GM19395 (cell line): ENCODE measurements around the gene TECR.
"Not testable (repeated sequence)": the region's sequence is repeated elsewhere in the genome, so short reads cannot be mapped to it uniquely, and the experiment has no call there.

Experiments used
- ATAC-seq: cut with Tn5 transposase; IDR thresholded peaks from one replicate; pipeline ENCODE4 v1.9.1; 2021; ENCODE audit warnings: mild to moderate bottlenecking, moderate library complexity; ENCODE audit not compliant: unreplicated experiment

The TECR gene

DNA sequence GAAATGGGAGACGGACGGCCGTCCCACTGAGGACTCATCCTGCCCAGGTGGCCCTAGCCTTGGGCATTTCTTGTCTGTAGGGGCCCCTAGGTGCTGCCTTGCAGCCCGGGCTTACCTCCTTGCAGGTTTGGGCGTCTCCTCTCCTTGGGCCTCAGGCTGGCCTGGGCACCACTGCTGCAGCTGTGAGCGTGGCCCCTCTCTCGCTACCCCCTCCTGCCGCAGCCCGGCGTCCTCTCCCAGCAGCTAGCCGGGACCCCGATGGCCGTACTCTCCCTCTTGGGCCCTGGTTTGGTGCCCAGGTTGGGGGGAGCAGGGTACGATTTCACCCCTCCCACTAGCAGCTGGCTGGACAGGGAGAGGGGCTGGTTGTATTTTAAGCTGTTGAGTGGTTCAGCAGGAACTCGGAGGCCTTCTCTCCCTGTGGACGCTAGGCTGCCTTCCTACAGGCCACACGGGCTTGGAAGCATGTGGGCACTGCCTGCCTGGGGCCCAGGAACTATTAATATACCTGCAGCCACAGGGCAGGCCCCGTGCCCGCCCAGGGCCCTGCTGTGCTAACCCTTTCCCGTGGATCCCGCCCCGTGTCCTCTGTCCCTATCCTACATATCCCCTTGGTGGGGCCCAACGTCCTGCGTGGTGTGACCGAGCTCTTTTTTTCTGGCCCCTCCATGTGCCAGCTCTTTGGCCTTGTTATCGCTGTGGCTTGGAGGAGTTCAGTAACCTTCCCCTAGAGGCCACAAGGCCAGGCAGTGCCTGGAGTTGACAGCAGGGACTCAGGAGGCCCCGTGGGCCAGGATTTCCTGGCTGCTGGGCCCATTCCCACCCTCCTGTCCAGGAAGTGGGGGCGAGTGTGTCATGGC is 30.8 kb downstream of the TECR start:
- ATAC-seq: no peak

DNA sequence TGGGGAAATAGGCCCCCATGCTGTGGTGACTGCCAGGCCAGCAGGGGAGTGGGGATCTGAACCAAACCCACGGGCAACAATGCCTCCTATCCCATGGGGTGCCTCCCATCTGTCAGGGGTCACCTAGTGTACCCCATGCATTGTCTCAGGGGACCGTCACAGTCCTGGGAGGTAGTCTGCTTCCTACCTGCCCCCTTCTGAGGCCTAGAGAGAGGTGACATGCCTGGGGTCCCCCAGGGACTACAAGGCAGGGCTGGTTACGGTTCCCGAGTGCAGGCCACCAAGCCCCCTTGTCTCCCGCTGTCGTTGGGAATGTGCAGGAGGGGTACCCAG is 31.3 kb downstream of the TECR start:
- ATAC-seq: no peak

DNA sequence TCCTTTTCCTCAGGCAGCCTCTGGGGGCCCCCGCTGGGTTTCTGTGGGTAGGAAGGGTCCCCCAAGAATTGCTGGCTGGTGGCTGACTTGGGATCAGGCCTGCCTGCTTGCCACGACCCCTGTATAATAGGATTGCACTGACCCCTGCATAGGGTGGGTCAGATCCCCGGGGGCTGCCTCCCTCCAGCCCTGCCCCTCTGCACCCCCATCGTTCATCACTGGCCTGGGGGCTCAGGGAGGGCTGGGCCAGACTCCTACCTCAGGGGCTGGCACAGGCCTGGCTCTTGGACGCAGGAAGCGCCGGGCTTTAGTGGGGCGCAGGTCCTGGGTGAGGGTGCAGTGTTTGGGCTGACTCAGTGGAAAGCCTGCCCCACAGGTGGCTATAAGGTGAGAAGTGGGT is 31.9 kb downstream of the TECR start:
- no peak for ATAC-seq

DNA sequence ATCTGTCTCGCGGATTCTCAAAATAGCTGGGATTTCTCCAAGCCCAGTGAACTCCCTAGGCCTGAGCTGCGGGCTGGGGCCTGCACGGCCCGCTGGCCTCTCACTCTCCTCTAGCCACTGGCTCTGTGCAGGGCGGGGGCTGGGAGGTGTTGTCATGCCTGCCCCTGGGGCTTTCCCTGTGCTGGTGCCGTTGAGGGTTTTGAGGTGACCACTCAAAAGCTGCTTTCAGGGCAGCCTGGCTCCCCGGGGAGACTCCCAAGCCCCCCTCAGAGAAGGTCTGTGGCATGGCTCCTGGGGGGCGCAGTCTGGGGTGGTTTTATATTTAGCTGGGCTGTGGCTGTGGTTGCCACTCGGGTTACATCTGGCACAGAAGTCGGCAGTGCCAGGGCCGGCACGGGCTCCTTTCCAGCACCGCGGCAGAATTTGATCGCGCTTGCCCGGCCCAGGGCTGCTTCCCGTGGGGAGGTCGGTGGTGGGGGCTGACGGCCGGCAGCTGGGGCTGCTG is 32.5 kb downstream of the TECR start:
- no peak for ATAC-seq

DNA sequence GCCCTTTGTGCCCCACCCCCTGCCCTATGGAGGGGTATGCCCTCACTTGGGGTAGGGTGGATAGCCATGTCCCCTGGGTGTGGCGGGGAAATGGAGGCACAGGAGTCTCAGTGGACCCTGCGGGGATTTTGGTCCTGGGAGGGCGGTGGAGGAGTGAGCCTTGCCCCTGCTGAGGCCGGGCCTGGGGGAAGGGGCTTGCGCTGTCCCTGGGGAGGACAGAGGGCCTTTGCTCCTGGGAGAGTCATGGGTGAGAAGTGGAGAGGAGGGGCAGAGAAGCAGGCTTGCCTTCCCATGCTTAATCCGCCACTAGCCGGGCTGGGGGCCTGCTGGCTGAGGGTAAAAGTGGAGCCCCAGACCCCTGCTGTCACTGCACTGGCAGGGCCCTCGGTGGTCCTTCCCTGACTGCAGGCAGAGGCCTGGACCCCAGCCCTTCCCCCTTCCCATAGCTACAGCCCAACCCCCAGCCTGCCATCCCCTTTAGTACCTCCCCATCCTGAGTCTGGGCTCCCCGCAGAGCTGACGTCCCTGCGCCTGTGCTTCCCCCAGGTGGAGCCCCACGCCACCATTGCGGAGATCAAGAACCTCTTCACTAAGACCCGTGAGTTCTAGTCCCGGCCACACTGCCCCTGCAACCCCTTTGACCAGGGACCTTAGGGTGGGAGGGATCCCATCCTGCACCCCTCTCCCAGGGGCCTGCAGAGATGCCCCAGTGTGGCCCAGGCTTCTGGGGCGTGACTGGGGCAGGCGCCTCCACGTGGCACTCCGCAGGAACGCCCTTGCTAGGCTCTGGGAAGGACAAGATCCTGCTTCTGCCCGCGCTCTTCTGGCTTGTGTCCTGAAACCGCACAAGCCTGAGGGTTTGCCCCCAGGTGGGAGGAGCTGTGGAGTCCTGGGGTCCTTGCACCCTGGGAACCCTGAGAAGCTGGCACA is 33.5 kb downstream of the TECR start:
- ATAC-seq: no peak

DNA sequence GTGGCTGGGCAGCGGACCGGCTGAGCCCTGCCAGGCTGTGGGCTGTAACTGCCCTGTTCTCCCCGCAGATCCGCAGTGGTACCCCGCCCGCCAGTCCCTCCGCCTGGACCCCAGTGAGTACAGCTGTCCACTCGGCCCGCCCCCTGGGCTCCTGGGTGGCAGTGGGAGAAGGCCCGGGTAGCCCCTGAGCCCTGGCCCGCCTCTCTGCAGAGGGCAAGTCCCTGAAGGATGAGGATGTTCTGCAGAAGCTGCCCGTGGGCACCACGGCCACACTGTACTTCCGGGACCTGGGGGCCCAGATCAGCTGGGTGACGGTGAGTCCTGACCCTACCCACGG is 34.2 kb downstream of the TECR start:
- no peak for ATAC-seq

DNA sequence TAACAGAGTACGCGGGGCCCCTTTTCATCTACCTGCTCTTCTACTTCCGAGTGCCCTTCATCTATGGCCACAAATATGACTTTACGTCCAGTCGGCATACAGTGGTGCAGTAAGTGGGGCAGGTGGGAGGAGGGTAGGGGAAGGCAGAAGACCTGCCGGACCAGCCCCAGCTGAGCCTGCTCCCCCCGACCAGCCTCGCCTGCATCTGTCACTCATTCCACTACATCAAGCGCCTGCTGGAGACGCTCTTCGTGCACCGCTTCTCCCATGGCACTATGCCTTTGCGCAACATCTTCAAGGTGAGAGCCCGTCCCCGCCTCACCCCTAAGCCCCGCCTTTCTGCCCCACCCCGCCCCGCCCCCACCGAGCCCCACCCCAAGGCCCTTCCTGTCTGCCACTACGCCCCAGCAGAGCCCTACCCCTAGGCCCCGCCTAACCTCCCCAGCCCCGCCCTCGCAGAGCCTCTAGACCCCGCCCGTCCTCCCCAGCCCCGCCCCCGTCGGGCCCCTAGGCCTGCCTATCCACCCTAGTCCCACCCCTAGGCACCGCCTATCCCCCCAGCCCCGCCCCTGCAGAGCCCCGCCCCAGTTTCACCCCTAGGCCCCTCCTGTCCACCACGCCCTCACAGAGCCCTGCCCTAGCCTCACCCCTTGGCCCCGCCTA is 34.7 kb downstream of the TECR start:
- no peak for ATAC-seq

DNA sequence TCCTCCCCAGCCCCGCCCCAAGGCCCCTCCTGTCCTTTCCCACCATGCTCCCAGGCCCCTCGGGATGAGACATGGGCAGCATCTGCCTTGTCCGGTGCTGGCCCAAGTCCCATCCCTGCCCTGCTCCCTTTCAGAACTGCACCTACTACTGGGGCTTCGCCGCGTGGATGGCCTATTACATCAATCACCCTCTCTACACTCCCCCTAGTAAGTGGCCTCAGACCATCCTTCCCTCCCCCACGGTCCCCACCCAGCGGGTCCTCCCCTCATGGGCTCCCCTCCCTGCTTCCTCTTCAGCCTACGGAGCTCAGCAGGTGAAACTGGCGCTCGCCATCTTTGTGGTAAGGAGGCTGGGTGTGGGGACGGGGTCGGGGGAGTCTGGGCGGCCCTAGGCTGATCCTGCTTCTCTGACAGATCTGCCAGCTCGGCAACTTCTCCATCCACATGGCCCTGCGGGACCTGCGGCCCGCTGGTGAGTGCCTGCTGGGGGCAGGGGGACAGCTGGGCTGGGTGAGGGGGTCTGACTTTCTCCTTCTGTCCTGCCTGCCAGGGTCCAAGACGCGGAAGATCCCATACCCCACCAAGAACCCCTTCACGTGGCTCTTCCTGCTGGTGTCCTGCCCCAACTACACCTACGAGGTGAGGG is 35.4 kb downstream of the TECR start:
- not testable (repeated sequence) for ATAC-seq

DNA sequence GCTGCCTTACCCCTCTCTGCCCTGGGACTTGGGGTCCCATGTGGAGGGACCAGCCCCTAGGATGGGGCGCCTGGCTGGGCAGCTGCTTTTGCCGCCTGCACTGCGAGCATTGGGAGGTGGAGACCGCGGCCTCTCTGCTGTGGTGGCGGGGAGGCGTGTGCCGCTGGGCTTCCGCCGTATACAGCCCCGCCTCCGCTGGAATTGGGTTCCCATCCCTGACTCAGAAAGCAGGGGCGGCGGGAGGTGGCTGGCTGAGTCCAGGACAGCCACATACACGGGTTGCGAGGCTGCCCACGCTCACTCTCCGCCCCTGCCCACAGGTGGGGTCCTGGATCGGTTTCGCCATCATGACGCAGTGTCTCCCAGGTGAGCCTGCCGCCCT is 35.9 kb downstream of the TECR start:
- no peak for ATAC-seq

DNA sequence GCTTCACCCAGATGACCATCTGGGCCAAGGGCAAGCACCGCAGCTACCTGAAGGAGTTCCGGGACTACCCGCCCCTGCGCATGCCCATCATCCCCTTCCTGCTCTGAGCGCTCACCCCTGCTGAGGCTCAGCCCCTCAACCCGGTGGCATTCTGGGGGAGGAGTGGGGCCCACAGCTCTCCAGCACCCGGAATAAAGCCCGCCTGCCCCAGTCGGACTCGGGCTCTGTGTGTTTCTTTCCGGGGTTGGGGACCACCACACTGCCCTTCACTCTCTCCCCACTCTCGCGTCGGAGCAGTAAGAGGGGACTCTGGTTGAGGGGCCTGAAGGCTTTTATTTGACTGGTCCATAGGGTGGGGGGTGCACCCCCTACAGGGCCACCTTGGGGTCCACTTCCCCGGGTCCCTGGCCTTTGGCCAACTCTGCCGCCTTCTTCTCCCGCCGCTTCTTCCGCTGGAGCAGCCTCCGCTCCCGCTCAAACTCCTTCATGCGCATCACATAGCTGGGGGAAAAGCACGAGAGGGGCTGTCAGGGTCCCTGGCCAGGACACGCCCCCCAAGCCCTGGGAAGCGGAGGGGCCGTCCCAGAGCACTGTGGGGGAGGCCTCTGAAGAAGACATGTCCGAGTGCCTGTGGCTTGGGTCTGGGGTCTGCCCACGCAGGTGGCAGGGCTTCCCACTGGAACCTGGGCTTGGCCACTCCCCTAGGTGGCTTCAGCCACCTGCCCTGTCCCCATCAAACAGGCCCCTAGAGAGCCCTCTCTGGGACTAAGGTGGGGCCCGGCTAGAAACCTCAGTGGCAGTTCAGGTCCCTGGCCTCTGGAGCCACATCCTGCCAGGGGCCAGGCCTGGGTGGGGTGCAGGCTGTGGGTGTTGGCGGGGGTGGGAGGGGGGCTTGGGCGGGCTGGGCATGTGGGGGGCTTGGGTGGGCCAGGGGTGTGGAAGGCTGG is 36.6 kb downstream of the TECR start:
- no peak for ATAC-seq

DNA sequence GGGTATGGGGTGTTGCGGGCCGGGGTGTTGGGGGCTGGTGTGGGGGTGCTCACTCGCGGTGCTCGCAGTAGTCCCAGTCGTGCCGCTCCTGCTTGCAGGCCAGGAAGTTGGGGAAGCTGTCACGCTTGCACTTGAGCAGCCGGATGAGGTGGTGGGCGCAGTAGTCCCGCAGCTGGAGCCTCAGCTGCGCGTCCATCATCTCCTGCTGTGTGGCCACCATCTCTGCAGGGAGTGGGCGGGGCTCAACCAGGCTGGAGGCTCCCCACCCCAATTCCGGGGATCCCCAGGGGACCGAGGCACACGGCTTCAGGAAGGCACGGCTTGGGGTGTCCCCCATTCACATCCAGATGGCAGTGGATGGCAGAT is 37.3 kb downstream of the TECR start:
- no peak for ATAC-seq

DNA sequence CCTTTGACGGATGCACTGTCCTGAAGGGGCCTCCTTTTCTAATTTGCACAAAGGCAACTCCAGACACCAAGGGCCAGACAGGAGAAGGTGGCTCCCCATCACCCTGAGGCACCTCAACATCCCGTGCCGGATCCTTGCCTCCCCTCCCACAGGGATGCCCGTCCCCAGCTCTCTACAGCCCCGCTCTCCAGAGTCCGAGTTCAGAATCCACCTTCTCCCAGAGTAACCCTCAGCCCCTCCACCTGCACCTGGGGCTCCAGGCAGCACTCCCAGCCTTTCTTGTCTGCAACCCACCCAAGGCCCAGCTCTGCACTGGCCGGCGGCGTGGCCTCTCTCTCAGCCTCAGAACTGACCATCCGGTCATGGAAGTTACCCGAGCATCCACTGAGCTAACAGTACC is 37.7 kb downstream of the TECR start:
- ATAC-seq: no peak

DNA sequence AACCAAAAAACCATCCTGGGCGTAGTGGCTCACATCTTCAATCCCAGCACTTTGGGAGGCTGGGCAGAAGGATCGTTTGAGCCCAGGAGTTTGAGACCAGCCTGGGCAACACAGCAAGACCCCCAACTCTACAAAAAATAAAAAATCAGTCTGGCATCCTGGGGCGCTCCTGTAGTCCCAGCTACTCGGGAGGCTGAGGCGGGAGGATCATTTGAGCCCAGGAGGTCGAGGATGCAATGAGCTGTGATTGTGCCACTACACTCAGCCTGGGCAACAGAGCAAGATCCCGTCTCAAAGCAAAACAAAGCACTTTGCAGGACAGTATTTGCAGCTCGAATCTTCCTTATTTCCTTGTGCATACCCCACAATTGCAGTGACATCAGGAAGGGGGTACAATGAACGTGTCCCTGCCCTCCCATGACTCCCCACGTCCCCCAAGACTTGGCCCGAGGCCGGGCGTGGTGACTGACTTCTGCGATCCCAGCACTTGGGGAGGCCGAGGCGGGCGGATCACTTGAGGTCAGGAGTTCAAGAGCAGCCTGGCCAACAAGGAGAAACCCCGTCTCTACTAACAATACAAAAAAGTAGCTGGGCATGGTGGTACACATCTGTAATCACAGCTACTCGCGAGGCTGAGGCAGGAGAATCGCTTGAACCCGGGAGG is 41.6 kb downstream of the TECR start:
- ATAC-seq: no peak

DNA sequence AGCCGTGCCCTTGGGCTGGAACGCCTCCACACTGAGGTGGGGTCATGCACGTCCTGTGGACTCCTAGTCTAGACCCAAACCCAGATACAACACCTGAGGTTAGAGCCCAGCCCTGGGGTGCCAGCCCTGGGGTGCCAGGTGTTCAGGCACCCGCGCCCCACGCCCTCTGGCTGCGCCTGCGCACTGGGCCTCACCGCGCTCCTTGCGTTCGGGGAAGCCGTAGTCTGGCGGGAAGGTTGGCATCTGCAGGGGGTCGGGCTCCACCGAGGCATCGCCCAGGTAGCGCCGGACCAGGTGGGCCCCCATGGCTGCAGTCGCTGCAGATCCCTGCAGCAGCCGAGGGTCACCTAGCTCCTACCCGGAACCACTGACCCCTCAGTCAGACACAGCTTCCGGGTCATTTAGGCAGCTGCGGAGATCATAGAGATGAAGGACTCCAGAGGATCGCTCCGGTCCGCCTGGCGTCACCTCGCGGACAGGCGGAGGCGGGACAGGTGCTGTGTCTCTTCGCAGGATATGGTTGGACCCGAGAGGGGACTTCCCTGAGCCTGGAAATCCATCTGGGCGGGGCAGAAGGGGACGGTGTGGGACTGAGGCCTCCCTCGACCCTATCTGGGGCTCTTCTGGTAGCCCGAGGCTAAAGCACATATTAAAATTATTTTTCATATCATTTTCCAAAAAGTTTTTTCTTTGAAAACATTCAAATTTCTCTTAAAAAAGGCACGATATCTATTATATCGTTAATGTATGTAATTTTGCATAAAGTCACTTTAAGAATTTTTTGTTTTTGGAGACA is 42.5 kb downstream of the TECR start, which contains the start of gene NDUFB7:
Gene NDUFB7, minus strand, starts transcription at position 372 of the 796 bp plus-strand sequence. Its CDS starts 66 bp downstream, at position 306.
- ATAC-seq: peak; percentile 85

DNA sequence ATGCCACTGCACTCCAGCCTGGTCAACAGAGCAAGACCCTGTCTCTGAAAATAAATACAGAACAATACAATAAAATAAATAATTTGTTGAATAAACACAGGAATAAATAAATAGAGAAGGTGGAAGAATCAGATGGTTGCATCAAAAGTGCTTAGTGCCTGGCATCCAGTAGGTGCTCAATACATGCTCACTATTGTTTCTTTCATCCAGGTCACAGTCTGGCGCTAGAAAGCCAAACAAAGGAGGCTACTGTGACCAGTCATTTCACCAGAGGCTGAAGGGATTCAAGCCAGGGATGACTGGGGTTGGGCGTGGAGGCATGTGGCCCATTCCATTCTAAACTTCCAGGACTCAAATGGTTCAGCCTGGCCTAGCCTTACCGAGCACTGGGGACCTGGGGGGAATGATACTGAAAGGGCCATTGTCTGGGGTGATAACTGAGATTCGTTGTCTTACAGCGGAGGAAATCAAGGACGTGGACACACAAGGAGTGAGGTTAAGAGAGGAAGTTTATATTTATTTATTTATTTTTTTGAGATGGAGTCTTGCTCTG is 46.1 kb downstream of the TECR start:
- ATAC-seq: no peak

DNA sequence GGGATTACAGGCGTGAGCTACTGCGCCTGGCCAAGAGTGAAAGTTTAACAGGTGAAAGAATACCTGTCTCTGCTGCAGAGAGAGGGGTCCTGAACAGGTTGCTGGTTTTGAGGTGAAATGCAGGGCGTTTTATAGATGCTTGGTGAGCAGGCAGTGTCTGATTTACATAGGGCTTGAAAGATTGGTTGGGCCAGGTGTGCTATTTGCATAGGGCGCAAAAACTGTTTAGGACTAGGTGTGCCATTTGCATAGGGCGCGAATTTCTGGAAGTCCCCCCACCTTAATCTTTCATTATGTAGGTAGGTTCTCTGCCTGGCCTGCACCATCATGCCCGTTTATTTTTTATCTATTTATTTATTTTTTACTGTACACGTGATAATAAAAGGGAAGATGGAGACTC is 47.0 kb downstream of the TECR start:
- no peak for ATAC-seq

DNA sequence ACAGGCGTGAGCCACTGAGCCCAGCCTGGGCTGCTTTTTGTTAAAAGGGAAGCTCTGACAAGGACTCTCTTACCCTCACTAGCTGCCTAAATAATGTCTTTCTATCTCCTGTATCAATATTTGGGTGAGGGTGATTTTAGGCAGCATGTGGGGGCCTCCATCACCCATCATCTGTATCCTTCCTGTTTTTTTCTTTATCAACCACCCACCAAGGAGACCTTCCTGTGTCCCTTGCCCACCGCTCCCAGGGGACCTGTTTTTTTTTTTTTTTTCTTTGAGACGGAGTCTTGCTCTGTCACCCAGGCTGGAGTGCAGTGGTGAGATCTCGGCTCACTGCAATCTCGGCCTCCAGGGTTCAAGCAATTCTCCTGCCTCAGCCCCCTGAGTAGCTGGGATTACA is 47.9 kb downstream of the TECR start:
- no peak for ATAC-seq

DNA sequence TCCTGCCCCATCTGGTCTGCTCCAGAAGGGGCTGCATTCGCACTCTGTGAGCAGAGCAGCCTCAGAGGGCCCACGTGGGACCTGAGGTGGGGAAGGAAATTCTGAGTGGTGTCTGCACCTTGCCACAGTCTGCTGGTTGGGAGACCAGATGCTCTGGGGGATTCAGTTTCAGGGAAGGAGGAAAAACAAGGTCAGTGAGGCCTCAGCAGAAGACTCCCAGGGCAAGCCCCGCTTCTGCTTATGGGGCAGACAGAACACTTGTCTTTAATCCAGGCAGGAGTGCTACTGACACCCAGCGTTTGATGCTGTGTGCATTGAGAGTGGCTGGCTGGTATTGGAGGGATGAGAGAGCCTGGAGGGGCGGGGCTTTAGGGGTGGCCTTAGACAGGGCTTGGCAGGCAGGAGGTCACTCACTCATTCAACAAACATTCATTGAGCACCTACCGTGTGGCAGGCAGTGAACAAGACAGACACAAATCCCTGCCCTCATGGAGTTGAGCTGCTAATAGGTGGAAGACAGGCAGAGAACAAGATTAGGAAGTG is 48.6 kb downstream of the TECR start:
- ATAC-seq: no peak
